Breast epithelium (tissue), 3 donors: ENCODE measurements around the gene HRK.

Experiments
- CTCF ChIP-seq, 3 donors: fragments of 450-650 bp; IDR thresholded peaks; one replicate each; pipeline ENCODE4 v1.5.1; 2016 to 2017; ENCODE audit warnings: antibody characterized with exemption in 3 of 3, mild to moderate bottlenecking in 3 of 3, moderate library complexity in 3 of 3
- POLR2A ChIP-seq: fragments of 450-650 bp; IDR thresholded peaks from one replicate; pipeline ENCODE4 v1.6.1; 2016; ENCODE audit warnings: antibody characterized with exemption, mild to moderate bottlenecking, moderate library complexity
- POLR2AphosphoS5 ChIP-seq, 3 donors: sonication (generic); formaldehyde crosslinking; IDR thresholded peaks; one replicate each; pipeline ENCODE4 v1.6.1; 2017; ENCODE audit warnings: antibody characterized with exemption in 3 of 3

GRCh38 chr12:116863275-116863767 lies 17.9 kb downstream of the HRK start:
- TF ChIP-seq CTCF (IDR thresholded peaks at IDR 0.05) (no peak), POLR2AphosphoS5 (IDR thresholded peaks at IDR 0.05) (no peak), POLR2A (no peak)
